GM12878 (cell line): ENCODE results near the gene ZNF48. TPM values are rescaled to one million over a fixed set of nuclear protein-coding genes. Genes with fewer than 3 reads are reported as not detected.

Source experiments
- ATAC-seq: fragments of 200-7000 bp; cut with Tn5 transposase; 3 replicates; pipeline ENCODE4 v1.9.1; 2020; ENCODE audit warnings: mild to moderate bottlenecking, moderate library complexity
- BruUV-seq: library from RNA; stranded (reverse); fragments of 400-500 nt; replicated peaks from 2 replicates; lab custom pipeline; 2021; lab: Mats Ljungman, UMichigan
- CTCF ChIA-PET: fragments of 300-600 bp; sonication (Branson Sonifier 250); formaldehyde crosslinking; extraction: SDS; loops from one replicate; lab custom pipeline; 2021; ENCODE audit warnings: inconsistent platforms; lab: Yijun Ruan, JAX
- POLR2A ChIA-PET: fragments of 350-600 bp; formaldehyde crosslinking; extraction: SDS; loops from one replicate; lab custom pipeline; 2021; ENCODE audit warnings: inconsistent platforms; lab: Charles Lee
- RAD21 ChIA-PET: fragments of 300-600 bp; sonication (Branson Sonifier 250); formaldehyde crosslinking; loops from one replicate; lab custom pipeline; 2023; ENCODE audit warnings: antibody characterized with exemption; ENCODE audit not compliant: unreplicated experiment; lab: Charles Lee
- SMC1A ChIA-PET: fragments of 300-600 bp; sonication (Branson Sonifier 250); formaldehyde crosslinking; loops from one replicate; lab custom pipeline; 2023; ENCODE audit not compliant: unreplicated experiment, uncharacterized antibody; lab: Charles Lee
- DNase-seq: peaks from one replicate; pipeline ENCODE4 v3.0.0-alpha.2; 2011; ENCODE audit warnings: low read depth, low spot score
- FAIRE-seq: peaks from 3 replicates; lab custom pipeline; 2011; peaks lifted over from hg19 to GRCh38; lab: Jason Lieb, UNC
- H2AFZ ChIP-seq: 2 replicates; pipeline ENCODE4 v1.6.0; 2011; ENCODE audit warnings: low read depth, low read length, control low read depth; ENCODE audit not compliant: control insufficient read depth
- H3K27ac ChIP-seq: 2 replicates; pipeline ENCODE4 v1.5.1; 2011; ENCODE audit warnings: control low read depth; ENCODE audit not compliant: control insufficient read depth, insufficient read depth
- H3K27me3 ChIP-seq, 2 experiments: replicated peaks in 1 of 2; 2 replicates each; pipeline versions ENCODE4 v1.6.0 to v1.6.1; 2011; ENCODE audit warnings: low read length in 1 of 2; ENCODE audit not compliant: control insufficient read depth in 2 of 2, insufficient read depth in 2 of 2
- H3K36me3 ChIP-seq, 2 experiments: 2 replicates each; pipeline ENCODE4 v1.5.1; 2011; ENCODE audit warnings: low read length in 1 of 2; ENCODE audit not compliant: control insufficient read depth in 2 of 2, insufficient read depth in 2 of 2
- H3K4me1 ChIP-seq: 2 replicates; pipeline ENCODE4 v1.6.1; 2011; ENCODE audit warnings: mild to moderate bottlenecking, low read length, moderate library complexity, mixed read lengths; ENCODE audit not compliant: control insufficient read depth, insufficient read depth
- H3K4me2 ChIP-seq: 2 replicates; pipeline ENCODE4 v1.6.0; 2011; ENCODE audit warnings: control low read depth; ENCODE audit not compliant: control insufficient read depth, insufficient read depth
- H3K4me3 ChIP-seq: fragments of 200-600 bp; sonication (generic); 2 replicates; pipeline ENCODE4 v1.5.1; 2016
- H3K79me2 ChIP-seq: 2 replicates; pipeline ENCODE4 v1.6.0; 2011; ENCODE audit warnings: low read length; ENCODE audit not compliant: control insufficient read depth, insufficient read depth
- H3K9ac ChIP-seq: 2 replicates; pipeline ENCODE4 v1.8.0; 2011; ENCODE audit warnings: low read length, control low read depth, mixed read lengths; ENCODE audit not compliant: control insufficient read depth, insufficient read depth
- H3K9me3 ChIP-seq: replicated peaks from 3 replicates; pipeline ENCODE4 v1.5.1; 2011; ENCODE audit warnings: mild to moderate bottlenecking, low read length; ENCODE audit not compliant: control insufficient read depth, insufficient read depth
- H4K20me1 ChIP-seq: 2 replicates; pipeline ENCODE4 v1.6.0; 2011; ENCODE audit not compliant: control insufficient read depth, insufficient read depth
- BCL3 ChIP-seq: IDR thresholded peaks from 2 replicates; pipeline ENCODE4 v1.6.1; 2011; ENCODE audit warnings: borderline replicate concordance, low read depth, mild to moderate bottlenecking, moderate library complexity, low read length; ENCODE audit not compliant: insufficient read depth, poor library complexity, severe bottlenecking
- CBX5 ChIP-seq: sonication (generic); IDR thresholded peaks from 2 replicates; pipeline ENCODE4 v1.6.1; 2016; ENCODE audit warnings: low read depth, moderate library complexity, mild to moderate bottlenecking, inconsistent platforms
- CREM ChIP-seq: IDR thresholded peaks from 2 replicates; pipeline ENCODE4 v1.6.1; 2014; ENCODE audit warnings: antibody characterized with exemption, low read depth
- CUX1 ChIP-seq: IDR thresholded peaks from 2 replicates; pipeline ENCODE4 v1.6.1; 2012; ENCODE audit warnings: improper control_type of control experiment, low read depth, low read length; ENCODE audit not compliant: insufficient replicate concordance
- HDGF ChIP-seq: fragments of 450-650 bp; IDR thresholded peaks from 2 replicates; pipeline ENCODE4 v1.6.1; 2016; ENCODE audit warnings: antibody characterized with exemption
- MXI1 ChIP-seq: fragments of 150-350 bp; IDR thresholded peaks from 2 replicates; pipeline ENCODE4 v1.6.1; 2011; ENCODE audit warnings: low read depth, mild to moderate bottlenecking, inconsistent platforms, low read length, improper control_type of control experiment
- MYB ChIP-seq: fragments of 150-350 bp; IDR thresholded peaks from 2 replicates; pipeline ENCODE4 v1.6.1; 2014; ENCODE audit warnings: mild to moderate bottlenecking, low read depth, low read length, borderline replicate concordance
- NFYB ChIP-seq: IDR thresholded peaks from 2 replicates; pipeline ENCODE4 v1.6.1; 2011; ENCODE audit warnings: low read depth, mild to moderate bottlenecking, low read length, improper control_type of control experiment, moderate library complexity; ENCODE audit not compliant: insufficient read depth
- PAX5 ChIP-seq: IDR thresholded peaks from 2 replicates; pipeline ENCODE4 v1.6.1; 2011; ENCODE audit warnings: low read depth, low read length, borderline replicate concordance
- PAX8 ChIP-seq: fragments of 450-650 bp; IDR thresholded peaks from 2 replicates; pipeline ENCODE4 v1.6.1; 2017; ENCODE audit warnings: mild to moderate bottlenecking, moderate library complexity
- POLR2AphosphoS5 ChIP-seq: IDR thresholded peaks from 2 replicates; pipeline ENCODE4 v1.6.1; 2011; ENCODE audit warnings: mild to moderate bottlenecking, low read length, inconsistent platforms
- SMC3 ChIP-seq: IDR thresholded peaks from 2 replicates; pipeline ENCODE4 v1.6.1; 2011; ENCODE audit warnings: low read length, improper control_type of control experiment, borderline replicate concordance
- SRF ChIP-seq, 2 experiments: IDR thresholded peaks; 2 replicates each; pipeline ENCODE4 v1.6.1; 2011; ENCODE audit warnings: low read depth in 2 of 2, low read length in 2 of 2, mild to moderate bottlenecking in 1 of 2, moderate library complexity in 1 of 2
- STAT1 ChIP-seq: fragments of 450-650 bp; conservative IDR thresholded peaks from 2 replicates; pipeline ENCODE4 v1.6.1; 2014; ENCODE audit warnings: antibody characterized with exemption, mild to moderate bottlenecking
- YY1 ChIP-seq: IDR thresholded peaks from 2 replicates; pipeline ENCODE4 v1.6.1; 2011; ENCODE audit warnings: low read depth, mild to moderate bottlenecking, low read length
- ZNF274 ChIP-seq: IDR thresholded peaks from one replicate; pipeline ENCODE4 v1.8.0; 2011; ENCODE audit not compliant: insufficient read length, insufficient read depth
- WGBS: methylation state at CpG from one replicate; pipeline ENCODE4 v1.1.6; 2016; ENCODE audit warnings: low lambda C conversion rate; ENCODE audit not compliant: insufficient replicate concordance, insufficient coverage; ENCODE audit errors: missing lambda C conversion rate; 5-methylcytosine and 5-hydroxymethylcytosine counted together
- in situ Hi-C: fragments of 300-500 bp; cut with MboI; formaldehyde crosslinking; loops from 9 replicates; pipeline ENCODE4 v1.14.3; 2018; ENCODE audit warnings: mixed read lengths
- intact Hi-C: fragments of 100-400 bp; cut with micrococcal nuclease; formaldehyde crosslinking; loops from one replicate; pipeline ENCODE4 v1.14.2; 2022; ENCODE audit not compliant: unreplicated experiment
- polyA plus RNA-seq, 11 experiments: library from polyadenylated mRNA; depleted of rRNA in 4 of 11; unstranded in 6 of 11; stranded (reverse) in 5 of 11; fragments of >200 nt; fragmentation: Nextera tagmentation in 4 of 11; fragmentation: Illumina TruSeq in 1 of 11; extraction: Ambion mirVana in 4 of 11; extraction: Trizol in 1 of 11; gene quantifications; 1 replicate in 1 of 11; 2 replicates in 10 of 11; pipeline versions ENCODE4 v1.2.1 to v1.2.3, GENCODE V29; 2011 to 2016; ENCODE audit warnings: inconsistent platforms in 2 of 11, missing spikeins in 2 of 11, low read depth in 1 of 11
- total RNA-seq, 4 experiments: library from RNA; depleted of rRNA in 3 of 4; stranded (reverse); fragments of >200 nt in 3 of 4; fragmentation: Illumina TruSeq in 1 of 4; extraction: Trizol in 1 of 4; gene quantifications; 2 replicates each; pipeline versions ENCODE4 v1.2.1 to v1.2.3, GENCODE V29; 2013 to 2021

ZNF48 gene
- total and polyA plus RNA-seq, 10 of the 15 experiments (the other 5 are each of a cell fraction or from before 2014, with no cell fraction given) = 0.14 to 12.0 (median 4.2) TPM

GRCh38 chr16:30445408-30446202 lies 50.4 kb downstream of the ZNF48 start, which contains the start of gene SEPHS2:
Gene SEPHS2, minus strand, starts transcription at chr16:30445874. Its CDS starts 147 bp downstream, at chr16:30445727.
- ChIA-PET RAD21 (interaction anchor here (0.5 to 2.7 kb wide), 9 partner anchors 11 to 165 kb away, joined by 3 to 15 read pairs (median 4); partner anchors contain the start of genes DCTPP1, ITGAL and ZNF689), SMC1A (interaction anchor here (1.0 to 19.4 kb wide), 4 partner anchors 12 to 90 kb away, joined by 3 to 431 read pairs (median 25); partner anchors contain the start of genes DCTPP1 and ITGAL), CTCF (interaction anchor here (1.6 to 8.2 kb wide), 4 partner anchors 12 to 89 kb away, joined by 4 to 60 read pairs (median 32); partner anchors contain the start of genes DCTPP1 and ZNF747), POLR2A (interaction anchor here (0.6 to 5.4 kb wide), 8 partner anchors 9 to 213 kb away, joined by 3 to 31 read pairs (median 4); partner anchors contain the start of genes FBRS, ZNF747 and ZNF764)
- Histone ChIP-seq H4K20me1 (no peaks in the 10 kb centered on the region), H3K9ac (peak within 1 kb of the TSS; percentile 96), H3K36me3 (peaks cover 0 to 2% of the 10 kb centered on the region in 2 experiments; a peak in 2 of 4 replicates), H3K27ac (peak within 1 kb of the TSS; percentile 85), H3K4me3 (peak within 1 kb of the TSS; percentile 79), H3K79me2 (peaks cover 18% of the 10 kb centered on the region), H3K4me1 (peaks cover 10% of the 10 kb centered on the region), H3K9me3 (no peaks in the 10 kb centered on the region), H3K4me2 (peak within 1 kb of the TSS; percentile 86), H2AFZ (peak within 1 kb of the TSS; percentile 89), H3K27me3 (no peaks in the 10 kb centered on the region)
- DNase-seq = peak; percentile 84
- intact Hi-C loops = loop anchor here (2.0 to 5.0 kb wide), 2 partner anchors 27 to 92 kb away; partner anchors contain the start of gene ITGAL
- in situ Hi-C loops = no loop called here
- peak; percentile 94 for ATAC-seq
- FAIRE-seq = peak; percentile 97
- WGBS = under 1% methylated on average over 48 of the region's 59 CpGs
- TSS peak; percentile 86 for BruUV-seq
- peak; percentile 13; the same call in 1 of the 2 replicates for TF ChIP-seq SMC3
- TF ChIP-seq POLR2AphosphoS5 = peak; percentile 98
- TF ChIP-seq ZNF274 = no peak
- TF ChIP-seq YY1 = peak; percentile 51; the same call in 1 of the 2 replicates
- no peak; the same call in none of the 2 replicates for TF ChIP-seq CREM
- 0 out of 4 replicates have a peak, but pooled peaks of 1 of the 2 experiments have one; percentile 19 for TF ChIP-seq SRF (IDR thresholded peaks at IDR 0.05; ENCODE audit: low read depth in 2 of 2, low read length in 2 of 2)
- TF ChIP-seq PAX8 = no peak
- 0 out of 2 replicates have a peak, but pooled peaks have one; percentile 27 for TF ChIP-seq HDGF
- TF ChIP-seq MYB = no peak
- TF ChIP-seq CBX5 = peak; percentile 23; the same call in 1 of the 2 replicates
- TF ChIP-seq CUX1 = no peak
- TF ChIP-seq PAX5 = no peak
- TF ChIP-seq STAT1 = peak; percentile 68; the same call in 1 of the 2 replicates
- TF ChIP-seq NFYB = peak; percentile 95
- peak; percentile 40 for TF ChIP-seq MXI1
- no peak for TF ChIP-seq BCL3
